ENCODE results near the gene SLC44A2.

SLC44A2 gene

GRCh38 chr19:10615429-10616023 is 9.8 kb upstream of the SLC44A2 start:
- no peak overlapping the region for H3K27ac ChIP-seq
- TF ChIP-seq CTCF (conservative IDR thresholded peaks at IDR 0.05): no peak

GRCh38 chr19:10617409-10618121 is 7.8 kb upstream of the SLC44A2 start:
- H3K27ac ChIP-seq: peak overlapping the region; percentile 54
- no peak for TF ChIP-seq CTCF (conservative IDR thresholded peaks at IDR 0.05)

- H3K27ac ChIP-seq: no peak overlapping the region
- no peak for TF ChIP-seq CTCF (conservative IDR thresholded peaks at IDR 0.05)
Observed at GRCh38 chr19:10618846-10619245, 6.5 kb upstream of the SLC44A2 start.

GRCh38 chr19:10620786-10621185 is 4.6 kb upstream of the SLC44A2 start:
- H3K27ac ChIP-seq: no peak overlapping the region
- no peak for TF ChIP-seq CTCF (conservative IDR thresholded peaks at IDR 0.05)

- no peak for TF ChIP-seq CTCF (conservative IDR thresholded peaks at IDR 0.05)
- no peak overlapping the region for H3K27ac ChIP-seq
Observed at GRCh38 chr19:10621966-10622365, 3.4 kb upstream of the SLC44A2 start.

- H3K27ac ChIP-seq: peak overlapping the region; percentile 87
- TF ChIP-seq CTCF (conservative IDR thresholded peaks at IDR 0.05): no peak
Observed at GRCh38 chr19:10624585-10624984, 768 bp upstream of the SLC44A2 start.

- TF ChIP-seq CTCF (conservative IDR thresholded peaks at IDR 0.05): no peak
- H3K27ac ChIP-seq: peak overlapping the region; percentile 87; the same call in 1 of the 2 replicates
Observed at GRCh38 chr19:10625762-10626138, 397 bp downstream of the SLC44A2 start.

Data from VCaP (cell line).